GDM1 (cell line): ENCODE data around the gene CD81.
"Not testable (repeated sequence)": the region's sequence is repeated elsewhere in the genome, so short reads cannot be mapped to it uniquely, and the experiment has no call there.

Experiments used
- DNase-seq: peaks from one replicate; lab custom pipeline; 2025; lab: John Stamatoyannopoulos, UW

The CD81 gene

DNA sequence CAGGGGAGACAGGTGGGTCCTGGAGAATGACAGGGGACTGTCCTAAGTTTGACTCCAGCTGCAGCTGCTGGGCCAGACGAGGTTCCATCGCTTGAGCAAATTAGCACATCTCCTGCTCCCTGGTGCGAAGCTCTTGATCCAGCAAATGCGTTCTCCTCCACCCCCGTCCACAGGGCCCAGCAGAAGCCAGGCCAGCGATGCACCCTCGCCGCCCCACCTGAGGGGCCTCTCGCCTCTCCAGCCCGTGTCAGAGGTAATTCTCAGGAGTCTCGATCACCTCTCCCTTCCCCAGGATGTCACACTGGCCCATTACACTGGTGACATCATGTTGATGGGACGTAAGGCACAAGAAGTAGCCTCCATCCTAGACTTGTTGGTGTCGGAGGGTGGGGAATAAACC lies 19.5 kb upstream of the CD81 start:
- DNase-seq, result not testable (repeated sequence)

DNA sequence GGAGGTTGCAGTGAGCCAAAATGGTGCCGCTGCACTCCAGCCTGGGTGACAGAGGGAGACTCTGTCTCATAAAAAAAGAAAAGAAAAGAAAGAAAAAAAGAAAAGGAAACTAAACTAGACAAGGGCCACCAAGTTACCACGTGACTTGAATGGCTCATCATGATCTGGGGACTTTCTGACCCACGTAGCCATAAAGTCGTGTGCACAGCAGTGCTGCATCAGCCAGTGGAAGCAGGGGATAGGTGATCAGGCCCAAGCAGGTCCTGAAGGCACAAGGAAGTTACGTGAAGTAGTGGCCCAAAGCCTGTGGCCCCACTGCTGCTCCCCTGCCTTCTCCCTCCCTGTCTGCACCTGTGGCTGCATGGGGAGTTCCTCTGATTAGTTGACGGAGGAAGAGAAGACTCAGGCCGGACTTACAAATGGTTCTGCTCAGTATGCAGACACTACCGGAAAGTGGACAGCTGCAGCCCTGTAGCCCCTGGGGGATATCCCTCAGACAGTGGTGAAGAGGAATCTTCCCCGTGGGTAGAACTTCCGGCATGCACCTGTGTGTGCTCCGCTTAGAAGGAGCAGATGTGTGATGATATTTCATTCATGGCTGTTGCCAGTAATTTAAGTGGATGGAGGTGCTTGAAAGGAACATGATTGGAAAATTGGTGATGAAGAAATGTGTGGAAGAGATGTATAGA lies 18.2 kb upstream of the CD81 start:
- no peak for DNase-seq

DNA sequence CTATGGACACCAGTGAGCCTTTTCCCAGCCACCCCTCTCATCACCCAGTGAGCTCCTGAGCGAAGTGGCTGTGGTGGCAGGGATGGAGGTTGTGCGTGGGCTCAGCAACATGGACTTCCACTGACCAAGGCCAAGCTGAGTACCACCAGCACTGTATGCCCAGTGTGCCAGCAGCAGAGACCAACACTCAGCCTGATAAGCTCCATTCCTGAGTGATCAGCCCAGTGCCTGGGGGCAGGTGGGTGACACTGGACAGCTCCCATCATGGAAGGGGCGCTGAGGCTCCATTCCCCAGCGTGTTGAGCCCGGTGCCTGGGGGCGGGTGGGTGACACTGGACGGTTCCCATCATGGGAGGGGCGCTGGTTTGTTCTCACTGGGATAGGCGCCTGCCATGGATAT lies 17.6 kb upstream of the CD81 start:
- DNase-seq, result no peak

DNA sequence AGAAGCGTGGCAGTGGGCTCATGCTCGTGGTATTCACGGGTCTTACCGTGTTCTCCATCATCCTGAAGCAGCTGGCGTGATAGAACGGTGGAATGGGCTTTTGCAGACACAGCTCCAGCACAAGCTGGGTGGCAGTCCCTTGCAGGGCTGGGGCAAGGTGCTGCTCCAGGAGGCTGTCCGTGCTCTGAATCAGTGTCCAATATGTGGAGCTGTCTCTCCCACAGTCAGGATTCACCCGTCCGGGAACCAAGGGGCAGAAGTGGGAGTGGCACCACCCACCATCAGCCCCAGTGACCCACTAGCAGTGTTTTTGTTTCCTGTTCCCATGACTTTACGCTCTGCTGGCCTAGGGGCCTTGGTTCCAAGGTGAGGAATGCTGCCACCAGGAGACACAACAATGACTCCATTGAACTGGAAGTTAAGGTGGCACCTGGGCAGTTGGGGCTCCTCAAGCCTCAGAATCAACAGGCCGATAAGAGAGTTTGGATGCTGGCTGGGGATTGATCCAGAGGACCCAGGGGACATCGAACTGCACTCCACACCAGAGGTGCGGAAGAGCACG lies 16.9 kb upstream of the CD81 start:
- DNase-seq, result no peak

DNA sequence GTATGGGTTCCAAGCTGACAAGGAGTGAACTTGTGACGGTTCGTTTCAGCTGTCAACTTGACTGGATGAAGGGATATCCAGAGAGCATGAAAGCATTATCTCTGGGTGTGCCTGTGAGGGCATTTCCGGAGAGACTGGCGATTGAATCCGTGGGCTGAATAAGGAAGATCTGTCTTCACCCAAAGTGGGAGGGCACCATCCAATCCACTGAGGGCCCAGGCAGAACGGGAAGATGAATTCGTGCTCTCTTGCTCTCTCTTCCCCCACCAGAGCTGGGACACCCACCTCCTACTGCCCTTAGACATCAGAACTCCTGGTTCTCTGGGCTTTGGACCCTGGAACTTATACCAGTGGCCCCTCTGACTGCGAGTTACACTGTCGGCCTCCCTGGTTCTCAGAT lies 15.5 kb upstream of the CD81 start:
- DNase-seq, result no peak

DNA sequence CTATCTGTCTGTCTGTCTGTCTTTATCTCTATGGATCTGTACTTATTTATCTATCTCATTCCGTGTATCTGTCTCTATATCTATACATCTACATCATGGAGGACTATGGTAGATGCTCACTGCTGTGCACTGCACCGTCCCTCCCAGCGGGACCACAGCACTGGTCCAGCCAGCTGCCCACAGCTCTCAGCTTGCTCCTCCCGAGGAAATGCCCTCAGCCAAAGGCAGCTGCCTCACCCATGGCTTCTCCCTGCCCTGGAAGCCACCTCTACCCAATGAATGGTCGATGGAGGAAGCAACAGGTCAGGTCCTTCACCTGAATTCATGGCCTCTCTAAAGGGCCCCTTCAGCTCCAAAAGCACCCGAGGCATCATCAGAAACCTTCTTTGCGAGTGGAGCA lies 14.7 kb upstream of the CD81 start:
- no peak for DNase-seq

DNA sequence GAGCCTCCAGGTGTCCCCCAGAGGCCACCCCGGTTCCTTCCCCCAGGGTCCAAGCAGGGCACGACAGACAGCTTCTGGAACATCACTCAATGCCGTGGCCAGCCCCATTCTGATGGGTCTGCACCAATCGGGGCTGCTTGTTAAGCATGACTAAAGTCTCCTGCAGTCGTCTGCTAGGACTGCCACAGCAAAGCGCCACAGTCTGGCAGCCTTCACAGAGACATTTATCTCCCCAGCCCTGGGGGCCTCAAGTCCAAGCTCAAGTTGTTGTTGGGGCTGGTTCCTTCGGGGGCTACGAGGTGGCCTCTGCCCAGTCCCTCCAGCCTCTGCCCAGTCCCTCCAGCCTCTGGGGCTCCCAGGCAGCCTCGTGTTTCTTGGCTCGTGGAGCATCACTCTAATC lies 14.0 kb upstream of the CD81 start:
- no peak for DNase-seq

DNA sequence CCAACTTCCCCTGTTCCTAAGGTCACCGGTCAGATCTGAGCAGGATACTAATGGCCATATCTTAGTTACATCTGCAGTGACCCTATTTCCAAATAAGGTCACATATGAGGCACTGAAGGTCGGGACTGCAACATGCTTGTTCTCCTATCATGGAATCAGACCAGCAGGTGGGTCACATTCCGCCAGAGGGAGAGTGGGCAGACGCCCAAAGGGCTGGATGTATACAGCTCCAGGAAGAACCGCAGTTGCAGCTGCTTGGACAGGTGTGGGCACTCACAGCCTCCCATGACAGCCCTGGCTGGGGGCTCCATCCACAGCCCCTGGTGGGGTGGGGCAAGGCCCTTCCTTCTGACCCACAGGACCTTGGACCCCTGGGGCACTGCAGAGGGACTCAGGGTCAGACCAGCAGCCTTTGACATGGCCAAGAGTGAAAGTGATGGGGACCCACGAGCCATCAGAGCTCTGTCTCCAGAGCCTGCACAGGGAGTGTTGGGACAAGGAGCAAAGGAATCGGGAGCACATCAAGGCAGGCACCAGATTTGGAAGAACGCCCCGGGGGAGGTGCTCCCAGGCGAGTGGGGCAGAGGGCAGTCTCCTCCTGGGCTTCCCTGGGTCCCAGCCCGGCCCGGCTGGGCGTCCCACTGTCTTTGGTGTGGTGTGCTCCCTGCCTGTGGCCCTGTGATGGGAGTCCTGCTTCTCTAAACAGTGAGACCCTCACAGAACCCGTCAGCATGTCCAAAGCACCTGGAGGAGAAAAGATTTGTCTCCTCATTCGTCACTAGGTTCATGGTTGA lies 13.3 kb upstream of the CD81 start:
- no peak for DNase-seq

DNA sequence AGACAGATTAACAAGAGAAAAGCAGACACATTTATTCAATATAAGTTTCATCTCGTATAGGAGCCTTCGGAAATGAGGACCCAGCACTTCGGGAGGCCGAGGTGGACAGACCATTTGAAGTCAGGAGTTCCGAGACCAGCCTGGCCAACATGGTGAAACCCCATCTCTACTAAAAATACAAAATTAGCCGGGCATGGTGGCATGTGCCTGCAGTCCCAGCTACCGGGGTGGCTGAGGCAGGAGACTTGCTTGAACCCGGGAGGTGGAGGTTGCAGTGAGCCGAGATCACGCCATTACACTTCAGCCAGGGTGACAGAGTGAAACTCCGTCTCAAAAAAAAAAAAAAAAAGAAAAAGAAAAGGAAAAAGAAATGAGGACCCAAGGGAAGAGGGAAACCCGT lies 12.7 kb upstream of the CD81 start:
- DNase-seq, result not testable (repeated sequence)

DNA sequence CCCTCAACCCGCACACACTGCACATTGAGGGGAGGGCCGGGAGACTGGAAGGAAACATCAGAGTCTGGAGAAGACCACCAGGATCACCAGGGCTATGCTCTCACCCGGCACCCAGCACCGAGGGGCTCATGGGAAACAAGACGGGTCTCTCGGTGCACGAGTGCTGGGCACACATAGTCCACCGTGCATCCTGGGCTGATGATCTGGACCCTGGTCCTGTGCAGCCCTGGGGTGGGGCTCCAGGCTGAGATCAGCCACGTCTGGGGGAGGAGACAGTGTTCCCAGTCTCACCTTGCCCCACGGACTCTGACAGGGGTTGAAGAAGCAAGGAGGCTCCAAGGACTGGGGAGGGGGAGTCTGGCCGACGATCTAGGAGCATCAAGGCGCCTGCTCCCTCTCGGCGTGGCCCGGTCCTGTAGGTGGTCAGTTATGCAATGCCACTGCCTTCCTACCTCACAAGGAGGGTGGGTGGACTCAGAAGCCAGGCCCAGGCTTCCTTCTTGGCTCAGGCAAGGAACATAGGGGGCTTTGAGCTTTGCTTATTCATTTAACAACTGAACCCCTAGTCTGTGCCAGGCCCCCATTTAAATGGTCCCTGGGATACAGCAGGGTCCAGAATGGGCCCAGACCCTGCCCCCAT lies 11.4 kb upstream of the CD81 start:
- DNase-seq, result no peak

DNA sequence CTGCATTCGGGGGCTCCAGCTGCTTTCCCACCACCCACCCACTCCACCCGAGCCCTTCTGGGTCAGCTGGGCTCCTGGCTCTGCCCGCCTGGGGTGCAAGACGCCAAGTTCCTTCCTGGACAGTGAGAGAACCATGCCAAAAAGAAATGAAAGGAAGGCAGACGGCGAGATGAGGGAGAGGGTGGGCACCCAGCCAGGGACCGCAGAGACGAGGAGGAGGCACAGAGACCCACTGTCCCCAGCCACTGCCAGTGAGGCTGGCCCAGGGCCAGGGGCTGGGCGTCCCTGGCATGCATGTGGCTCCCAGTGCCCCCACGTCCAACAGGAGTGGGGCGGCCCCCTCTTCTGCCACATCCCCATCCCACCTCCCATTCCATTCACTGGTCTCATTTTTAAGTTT lies 10.8 kb upstream of the CD81 start:
- no peak for DNase-seq

DNA sequence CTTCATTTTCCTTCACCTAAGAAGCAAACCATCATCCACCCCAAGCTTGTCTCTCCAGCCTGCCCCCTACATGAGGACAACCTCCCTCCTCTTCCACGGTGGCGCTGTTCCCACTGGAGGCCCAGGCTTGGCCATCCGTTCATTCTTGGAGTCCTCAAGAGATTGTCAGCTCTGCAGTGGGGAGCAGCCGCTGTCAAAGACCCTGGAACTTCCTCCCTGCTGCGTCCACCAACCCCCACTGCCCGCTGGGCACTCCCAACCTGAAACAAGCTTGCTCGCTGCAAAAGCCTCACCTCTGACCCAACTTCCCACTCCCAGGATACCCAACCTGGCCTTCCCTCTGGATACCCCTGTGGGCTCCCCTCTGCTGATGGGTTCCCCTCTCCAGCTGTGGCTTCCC lies 10.4 kb upstream of the CD81 start:
- no peak for DNase-seq

DNA sequence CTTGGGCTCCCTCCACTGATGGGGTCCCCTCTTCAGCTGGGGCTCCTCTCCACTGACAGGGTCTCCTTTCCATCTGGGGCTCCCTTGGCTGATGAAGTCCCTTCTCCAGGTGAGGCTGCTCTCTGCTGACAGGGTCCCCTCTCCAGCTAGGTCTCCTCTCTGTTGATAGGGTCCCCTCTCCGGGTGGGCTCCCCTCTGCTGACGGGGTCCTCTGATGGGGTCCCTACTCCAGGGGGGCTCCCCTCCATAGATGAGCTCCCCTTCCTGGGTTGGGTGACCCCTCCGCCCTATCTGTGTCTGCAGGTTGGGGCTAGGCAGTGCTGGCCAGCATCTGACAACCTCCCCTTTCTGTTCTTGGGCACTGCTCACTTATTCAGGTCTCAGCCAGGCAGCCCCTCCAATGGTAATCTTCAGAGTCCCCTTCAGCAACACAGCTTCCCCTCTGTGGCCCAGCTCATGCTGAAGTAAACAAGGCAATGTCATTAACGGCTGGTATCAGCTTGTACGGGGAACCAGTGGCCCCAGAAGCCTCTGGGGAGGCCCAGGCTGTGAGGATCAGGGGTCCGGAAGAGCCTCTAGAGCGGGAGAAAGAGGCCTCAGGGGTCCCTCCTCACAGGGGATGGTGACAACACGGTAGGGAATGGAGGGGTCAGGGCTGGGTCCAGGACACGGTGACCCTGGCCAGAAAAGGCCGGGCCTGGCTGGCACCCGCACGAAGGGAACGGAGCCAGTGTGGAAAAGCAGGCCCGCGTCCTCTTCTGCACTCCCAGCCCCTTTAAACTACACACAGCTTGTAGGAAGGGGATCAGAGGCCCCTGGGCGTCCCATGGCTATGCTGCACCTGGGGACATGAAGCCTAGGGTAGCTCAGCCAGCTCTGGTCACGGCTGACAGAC lies 9.6 kb upstream of the CD81 start:
- DNase-seq, result no peak

DNA sequence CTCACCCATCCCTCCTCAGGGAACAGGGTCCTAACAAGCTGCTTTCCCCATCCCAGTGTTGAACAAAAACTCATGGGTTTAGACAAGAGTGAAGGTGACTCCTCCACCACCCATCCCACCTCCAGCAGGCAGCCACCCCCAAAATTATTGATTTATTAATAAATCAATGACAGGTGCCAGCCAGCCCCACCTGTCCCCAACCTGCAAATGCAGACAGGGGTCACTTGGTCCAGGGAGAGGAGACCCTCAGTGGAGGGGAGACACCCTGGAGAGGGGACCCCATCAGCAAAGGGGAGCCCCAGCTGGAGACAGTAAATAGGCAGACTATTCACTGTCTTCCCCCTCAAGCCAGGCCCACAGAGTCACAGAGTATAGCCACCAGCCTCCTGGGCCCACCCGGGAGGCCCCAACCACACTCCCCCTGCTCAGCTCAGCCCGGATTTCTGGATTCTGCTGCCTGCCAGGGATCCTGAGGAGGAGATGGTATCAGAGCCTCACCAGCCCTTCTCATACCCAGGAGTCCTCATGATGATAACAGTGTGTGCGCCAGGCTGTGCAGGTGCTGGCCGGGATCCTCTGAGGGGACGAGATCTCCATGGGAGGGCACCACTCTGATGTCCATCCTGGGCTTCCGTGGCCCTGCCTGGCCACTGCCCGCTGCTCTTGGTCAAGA lies 8.8 kb upstream of the CD81 start:
- no peak for DNase-seq

DNA sequence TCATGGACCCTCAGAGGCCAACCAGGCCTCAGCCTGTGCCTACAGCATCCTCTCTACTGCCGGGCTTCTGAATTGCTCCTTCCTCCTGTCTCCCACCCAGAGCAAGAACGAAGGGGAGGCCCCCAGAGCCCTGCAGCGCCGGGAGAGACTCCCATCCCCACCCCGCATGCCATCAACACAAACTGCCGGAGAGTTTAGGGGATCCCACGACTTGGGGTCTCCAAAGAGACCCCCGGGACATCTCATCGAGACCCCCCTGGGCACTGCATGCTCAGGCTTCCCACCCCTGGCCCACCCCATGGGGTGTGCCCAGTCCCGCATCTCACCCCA lies 8.3 kb upstream of the CD81 start:
- DNase-seq, result no peak

DNA sequence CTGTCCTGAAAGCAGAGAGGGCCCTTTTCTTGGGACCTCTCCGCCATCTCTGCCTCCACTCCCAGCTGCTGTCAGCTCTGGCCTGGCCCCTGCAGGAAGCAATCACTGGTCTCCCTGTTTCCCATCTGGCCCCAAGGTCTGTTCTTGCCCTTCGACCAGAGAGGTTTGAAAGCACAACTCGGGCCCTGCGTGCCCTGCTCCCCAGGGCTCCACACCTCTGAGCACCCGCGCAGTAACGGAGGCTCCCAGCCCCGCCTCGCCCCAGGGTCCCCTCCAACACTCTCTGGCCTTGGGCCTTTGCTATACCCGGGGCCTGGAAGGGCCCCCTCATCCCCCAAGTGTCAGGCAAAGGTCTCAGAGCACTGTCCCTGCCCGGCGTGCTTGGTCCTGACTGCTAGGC lies 7.8 kb upstream of the CD81 start:
- DNase-seq, result no peak

DNA sequence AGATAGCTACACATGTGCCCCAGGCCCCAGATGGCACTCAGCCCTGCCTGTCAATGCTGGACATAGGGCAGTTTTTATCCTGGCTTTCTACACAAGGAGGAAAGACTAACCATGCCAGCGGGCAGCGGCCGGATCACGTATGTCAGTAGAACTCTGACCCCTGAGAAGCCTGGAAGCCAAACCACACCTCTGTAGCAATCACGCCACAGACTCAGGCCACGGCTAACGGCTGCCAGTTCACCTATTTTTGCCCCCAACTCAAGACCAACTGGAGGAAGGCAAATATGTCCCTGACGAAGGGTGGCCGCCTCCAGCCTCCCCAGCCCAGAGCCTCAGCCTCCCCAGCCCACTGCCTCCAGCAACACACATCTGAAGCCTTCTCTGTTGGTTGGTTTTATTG lies 7.2 kb upstream of the CD81 start:
- DNase-seq, result no peak

DNA sequence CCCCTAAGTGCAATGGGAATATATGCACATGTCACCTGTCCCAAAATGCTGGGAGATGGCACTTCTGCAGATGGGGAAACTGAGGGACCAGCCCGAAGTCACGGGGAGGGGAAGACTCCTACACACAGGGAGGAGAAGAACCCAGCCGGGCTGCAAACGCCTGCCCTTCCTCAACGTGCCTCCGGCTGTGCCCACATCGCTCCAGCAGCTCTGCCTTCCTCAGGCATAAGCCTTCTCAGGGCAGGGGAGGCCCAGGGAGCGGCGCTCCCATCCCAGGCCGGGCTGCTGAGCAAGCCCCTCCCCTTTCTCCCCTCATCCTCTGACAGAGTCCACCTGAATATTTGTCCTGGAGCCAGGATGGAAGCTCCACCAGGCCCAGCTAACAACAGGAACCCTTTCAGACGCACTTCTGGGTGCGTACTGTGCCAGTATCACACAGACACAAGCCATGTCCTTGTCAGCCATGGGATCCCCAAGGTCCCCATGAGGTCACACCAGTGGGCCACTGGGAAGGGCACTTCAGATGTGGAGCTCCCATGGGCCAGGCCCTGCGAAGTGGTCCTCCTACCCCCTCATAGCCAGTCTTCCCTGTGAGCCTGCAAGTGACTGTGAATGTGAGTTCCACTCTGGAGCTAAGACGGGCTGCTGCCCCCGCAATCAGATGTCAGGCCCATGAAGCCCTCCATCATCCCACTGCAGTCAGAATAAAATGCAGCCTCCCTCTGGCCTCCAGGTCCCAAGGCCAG lies 2.5 kb upstream of the CD81 start:
- no peak for DNase-seq

DNA sequence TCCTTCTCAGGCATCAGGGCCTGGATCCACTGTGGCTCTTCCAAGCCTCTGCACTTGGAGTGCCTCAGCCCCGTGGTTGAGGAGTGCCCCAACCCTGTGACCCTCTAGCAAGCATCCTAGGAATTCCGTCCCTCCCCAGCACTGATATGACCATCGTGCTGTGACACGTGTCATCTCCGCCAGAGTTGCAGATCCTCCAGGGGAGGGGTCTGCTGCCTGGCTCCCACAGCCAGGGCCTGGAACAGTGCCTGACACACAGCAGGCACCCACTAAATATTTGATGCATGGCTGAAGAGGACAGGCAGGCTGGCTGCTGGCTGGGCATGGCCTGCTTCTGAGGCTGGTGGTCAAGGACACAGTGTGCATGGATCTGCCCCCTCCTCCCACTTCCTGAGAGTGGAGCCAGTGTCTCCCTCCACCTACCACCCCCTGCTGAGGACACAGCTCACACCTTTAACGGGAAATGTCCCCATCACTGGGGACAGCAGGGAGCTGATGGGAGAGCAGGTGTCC lies 1.7 kb upstream of the CD81 start:
- DNase-seq, result no peak

DNA sequence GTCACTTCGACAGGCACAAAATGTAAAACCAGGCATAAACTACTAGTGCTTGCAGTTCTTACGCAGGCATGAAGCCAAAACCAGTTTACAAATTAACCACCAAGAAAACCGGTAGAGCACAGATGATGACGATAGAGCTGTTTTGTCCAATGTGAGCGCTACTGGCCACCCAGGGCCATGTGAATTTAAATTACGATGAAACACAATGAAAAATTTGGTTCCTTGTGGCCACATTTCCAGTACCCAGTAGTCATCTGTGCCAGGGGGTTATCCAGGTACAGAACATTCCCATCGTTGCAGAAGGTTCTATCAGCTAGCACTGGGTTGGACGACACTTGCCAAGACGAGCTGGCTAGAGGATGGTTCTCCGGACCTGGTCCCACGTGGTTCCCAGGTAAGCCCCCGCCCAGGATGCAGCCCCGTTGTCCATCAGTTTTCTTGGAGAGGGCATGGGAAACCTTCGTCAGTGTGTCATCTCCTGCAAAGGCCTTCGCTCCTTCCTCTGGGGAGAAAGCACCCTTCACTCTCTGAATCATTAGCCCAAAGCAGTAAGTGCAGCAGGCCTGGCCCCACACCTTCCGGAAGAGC lies 1.1 kb upstream of the CD81 start:
- DNase-seq, result no peak
